Nephron (organoid): Measurements from ENCODE around the gene ECHDC1.

Experiments used
- H3K27ac Mint-ChIP-seq, 3 experiments: 2 replicates each; pipeline ENCODE4 v1.8.0; 2020; ENCODE audit warnings: mixed read lengths in 3 of 3, mild to moderate bottlenecking in 2 of 3, moderate library complexity in 1 of 3
- H3K27me3 Mint-ChIP-seq: 2 replicates; pipeline ENCODE4 v1.8.0; 2021; ENCODE audit warnings: low read depth, mild to moderate bottlenecking, moderate library complexity, mixed read lengths
- H3K36me3 Mint-ChIP-seq: 2 replicates; pipeline ENCODE4 v1.8.0; 2020; ENCODE audit warnings: low read depth, mixed read lengths
- H3K4me1 Mint-ChIP-seq: 2 replicates; pipeline ENCODE4 v1.8.0; 2020; ENCODE audit warnings: mixed read lengths
- H3K4me3 Mint-ChIP-seq, 3 experiments: 2 replicates each; pipeline ENCODE4 v1.8.0; 2020; ENCODE audit warnings: mild to moderate bottlenecking in 3 of 3, mixed read lengths in 3 of 3, moderate library complexity in 2 of 3
- H3K9me3 Mint-ChIP-seq: 2 replicates; pipeline ENCODE4 v1.8.0; 2020; ENCODE audit warnings: mixed read lengths
- TF ChIP-seq, protein P1 (sequence below), 3 experiments: fragments of 200-600 bp; sonication (generic); IDR thresholded peaks; one replicate each; pipeline ENCODE4 v1.5.0; 2021; ENCODE audit warnings: antibody characterized with exemption in 3 of 3; ENCODE audit not compliant: unreplicated experiment in 3 of 3

ECHDC1 gene

GRCh38 chr6:127303917-127304316 is 39.5 kb downstream of the ECHDC1 start:
- TF ChIP-seq, protein P1, sequence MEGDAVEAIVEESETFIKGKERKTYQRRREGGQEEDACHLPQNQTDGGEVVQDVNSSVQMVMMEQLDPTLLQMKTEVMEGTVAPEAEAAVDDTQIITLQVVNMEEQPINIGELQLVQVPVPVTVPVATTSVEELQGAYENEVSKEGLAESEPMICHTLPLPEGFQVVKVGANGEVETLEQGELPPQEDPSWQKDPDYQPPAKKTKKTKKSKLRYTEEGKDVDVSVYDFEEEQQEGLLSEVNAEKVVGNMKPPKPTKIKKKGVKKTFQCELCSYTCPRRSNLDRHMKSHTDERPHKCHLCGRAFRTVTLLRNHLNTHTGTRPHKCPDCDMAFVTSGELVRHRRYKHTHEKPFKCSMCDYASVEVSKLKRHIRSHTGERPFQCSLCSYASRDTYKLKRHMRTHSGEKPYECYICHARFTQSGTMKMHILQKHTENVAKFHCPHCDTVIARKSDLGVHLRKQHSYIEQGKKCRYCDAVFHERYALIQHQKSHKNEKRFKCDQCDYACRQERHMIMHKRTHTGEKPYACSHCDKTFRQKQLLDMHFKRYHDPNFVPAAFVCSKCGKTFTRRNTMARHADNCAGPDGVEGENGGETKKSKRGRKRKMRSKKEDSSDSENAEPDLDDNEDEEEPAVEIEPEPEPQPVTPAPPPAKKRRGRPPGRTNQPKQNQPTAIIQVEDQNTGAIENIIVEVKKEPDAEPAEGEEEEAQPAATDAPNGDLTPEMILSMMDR (IDR thresholded peaks at IDR 0.05; ENCODE audit: unreplicated experiment in 3 of 3), result no peak
- Mint-ChIP-seq H3K27ac (no peak overlapping the region), H3K9me3 (peaks cover 36% of the 10 kb centered on the region), H3K4me3 (no peak overlapping the region), H3K4me1 (peaks cover 7% of the 10 kb centered on the region), H3K27me3 (no peaks in the 10 kb centered on the region), H3K36me3 (peaks cover 52% of the 10 kb centered on the region)

DNA sequence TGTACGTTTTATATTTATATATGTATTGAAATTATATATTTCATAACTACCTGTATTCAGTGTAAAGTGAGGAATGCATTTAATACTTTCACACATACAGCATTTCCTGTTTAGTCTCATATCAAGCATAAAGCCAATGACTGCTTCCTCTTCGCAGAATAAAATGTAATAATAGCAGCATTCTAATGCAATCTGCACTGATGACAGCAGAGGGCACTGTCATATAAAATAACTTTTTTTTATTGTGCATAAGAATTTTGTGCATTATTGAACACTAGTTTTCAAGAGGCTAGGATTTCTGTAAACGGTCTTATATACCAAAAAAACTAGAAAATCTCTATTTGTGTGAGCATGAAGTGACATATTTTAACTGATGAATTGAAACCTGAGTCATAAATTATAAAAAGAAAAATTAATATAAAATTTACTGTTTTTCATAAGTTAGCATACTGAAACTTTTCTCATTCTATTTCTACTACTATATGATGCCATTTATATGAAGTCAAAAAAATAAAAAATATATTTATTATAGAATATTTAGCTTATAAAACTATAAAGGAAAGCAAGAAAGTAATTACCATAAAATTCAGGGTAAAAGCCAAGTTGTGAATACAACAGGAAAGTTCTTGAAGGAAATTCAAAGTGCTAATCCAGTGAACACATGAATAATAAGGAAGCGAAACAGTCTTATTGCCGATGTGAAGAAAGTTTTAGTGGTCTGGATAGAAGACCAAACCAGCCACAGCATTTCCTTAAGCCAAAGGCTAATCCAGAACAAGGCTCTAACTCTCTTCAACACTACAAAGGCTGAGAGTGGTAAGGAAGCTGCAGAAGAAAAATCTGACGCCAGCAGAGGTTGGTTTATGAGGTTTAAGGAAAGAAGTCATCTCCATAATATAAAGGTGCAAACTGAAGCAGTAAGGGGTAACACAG is 40.4 kb downstream of the ECHDC1 start:
- peaks cover 42% of the 10 kb centered on the region for H3K36me3 Mint-ChIP-seq
- no peak overlapping the region for H3K4me3 Mint-ChIP-seq
- TF ChIP-seq, protein P1 (IDR thresholded peaks at IDR 0.05; ENCODE audit: unreplicated experiment in 3 of 3), result peak; percentile 61 to 82 (median 66)
- H3K4me1 Mint-ChIP-seq, result peaks cover 7% of the 10 kb centered on the region
- H3K27me3 Mint-ChIP-seq, result no peaks in the 10 kb centered on the region
- no peak overlapping the region for H3K27ac Mint-ChIP-seq
- peaks cover 30% of the 10 kb centered on the region for H3K9me3 Mint-ChIP-seq

DNA sequence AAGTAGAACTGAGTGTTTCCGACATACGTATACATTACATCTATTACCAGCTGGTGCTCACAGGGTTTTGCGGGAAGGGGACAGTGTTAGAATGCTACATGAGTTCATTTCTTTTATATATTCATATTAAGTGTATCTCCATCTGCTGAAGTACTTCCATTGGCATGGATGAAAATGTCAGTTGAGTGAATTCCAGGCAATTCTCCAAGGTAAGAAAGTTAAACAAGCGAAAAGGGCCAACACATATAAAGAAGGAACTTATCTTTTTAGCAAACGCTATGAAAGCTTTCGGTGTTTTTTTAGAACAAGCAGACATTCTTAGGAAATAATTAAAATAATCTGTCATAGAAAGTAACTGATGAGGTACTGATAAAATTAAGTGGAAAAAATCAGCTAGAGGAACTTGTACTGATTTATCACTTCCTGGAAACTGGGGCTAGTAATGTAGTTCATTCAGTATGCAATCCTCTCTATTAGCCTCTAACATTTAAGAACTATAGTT is 42.2 kb downstream of the ECHDC1 start:
- H3K4me3 Mint-ChIP-seq, result no peak overlapping the region
- H3K36me3 Mint-ChIP-seq, result peaks cover 42% of the 10 kb centered on the region
- TF ChIP-seq, protein P1 (IDR thresholded peaks at IDR 0.05; ENCODE audit: unreplicated experiment in 3 of 3), result no peak
- no peaks in the 10 kb centered on the region for H3K27me3 Mint-ChIP-seq
- peak overlapping the region; percentile 60 to 72 (median 65) for H3K27ac Mint-ChIP-seq
- peaks cover 17% of the 10 kb centered on the region for H3K9me3 Mint-ChIP-seq
- H3K4me1 Mint-ChIP-seq, result peaks cover 12% of the 10 kb centered on the region

- peaks cover 12% of the 10 kb centered on the region for H3K4me1 Mint-ChIP-seq
- H3K27ac Mint-ChIP-seq, result no peak overlapping the region
- no peak overlapping the region for H3K4me3 Mint-ChIP-seq
- TF ChIP-seq, protein P1 (IDR thresholded peaks at IDR 0.05; ENCODE audit: unreplicated experiment in 3 of 3), result no peak
- no peaks in the 10 kb centered on the region for H3K27me3 Mint-ChIP-seq
- peaks cover 9% of the 10 kb centered on the region for H3K9me3 Mint-ChIP-seq
- H3K36me3 Mint-ChIP-seq, result peaks cover 33% of the 10 kb centered on the region
These were observed 43.0 kb downstream of the ECHDC1 start for GRCh38 chr6:127300411-127300810.

GRCh38 chr6:127299522-127300240 is 43.7 kb downstream of the ECHDC1 start:
- H3K27me3 Mint-ChIP-seq, result no peaks in the 10 kb centered on the region
- H3K27ac Mint-ChIP-seq, result no peak overlapping the region
- peaks cover 4% of the 10 kb centered on the region for H3K9me3 Mint-ChIP-seq
- H3K36me3 Mint-ChIP-seq, result peaks cover 31% of the 10 kb centered on the region
- H3K4me3 Mint-ChIP-seq, result no peak overlapping the region
- peaks cover 12% of the 10 kb centered on the region for H3K4me1 Mint-ChIP-seq
- TF ChIP-seq, protein P1 (IDR thresholded peaks at IDR 0.05; ENCODE audit: unreplicated experiment in 3 of 3), result no peak
